ENCODE results near the gene CALML3. TPM values are rescaled to one million over a fixed set of nuclear protein-coding genes. Genes with fewer than 3 reads are reported as not detected.

The CALML3 gene
- polyA plus RNA-seq: 0.08 and 0.17 TPM in 2 replicates

GRCh38 chr10:5524641-5525560 lies at the start of gene CALML3:
CALML3 (plus strand) TSS chr10:5524961; CDS start chr10:5525086, 125 bp downstream.

GRCh38 chr10:5499493-5500140 lies 25.1 kb upstream of the CALML3 start, which contains the start of gene CALML5:
CALML5 (minus strand) TSS chr10:5499570; CDS start chr10:5499438, 132 bp downstream.

Other genes with a start within 250 kb of the CALML3 start
- not detected in 2 replicates for gene UCN3, start 160.0 kb upstream of the CALML3 start, polyA plus RNA-seq
- not detected in 2 replicates for gene TUBAL3, start 120.1 kb upstream of the CALML3 start, polyA plus RNA-seq
- gene NET1, start 112.4 kb upstream of the CALML3 start, polyA plus RNA-seq: 5.5 and 9.0 TPM in 2 replicates
- not detected in 2 replicates for gene CALML5, start 25.4 kb upstream of the CALML3 start, polyA plus RNA-seq
- 8.9 and 10.0 TPM in 2 replicates for gene ASB13, start 141.6 kb downstream of the CALML3 start, polyA plus RNA-seq
- 15.6 and 18.1 TPM in 2 replicates for gene TASOR2, start 159.9 kb downstream of the CALML3 start, polyA plus RNA-seq

Data from Purkinje cell (primary cell).